C4-2B (cell line): Measurements from ENCODE around the gene PIM3.

Experiments
- H3K27ac ChIP-seq: fragments of 450-650 bp; 2 replicates; pipeline ENCODE4 v1.5.1; 2017
- ZFX ChIP-seq: fragments of 450-650 bp; IDR thresholded peaks from 2 replicates; pipeline ENCODE4 v1.6.1; 2017
- TF ChIP-seq, protein P1 (sequence below): fragments of 450-650 bp; conservative IDR thresholded peaks from 2 replicates; pipeline ENCODE4 v1.5.1; 2017; ENCODE audit warnings: mild to moderate bottlenecking

PIM3 gene

DNA sequence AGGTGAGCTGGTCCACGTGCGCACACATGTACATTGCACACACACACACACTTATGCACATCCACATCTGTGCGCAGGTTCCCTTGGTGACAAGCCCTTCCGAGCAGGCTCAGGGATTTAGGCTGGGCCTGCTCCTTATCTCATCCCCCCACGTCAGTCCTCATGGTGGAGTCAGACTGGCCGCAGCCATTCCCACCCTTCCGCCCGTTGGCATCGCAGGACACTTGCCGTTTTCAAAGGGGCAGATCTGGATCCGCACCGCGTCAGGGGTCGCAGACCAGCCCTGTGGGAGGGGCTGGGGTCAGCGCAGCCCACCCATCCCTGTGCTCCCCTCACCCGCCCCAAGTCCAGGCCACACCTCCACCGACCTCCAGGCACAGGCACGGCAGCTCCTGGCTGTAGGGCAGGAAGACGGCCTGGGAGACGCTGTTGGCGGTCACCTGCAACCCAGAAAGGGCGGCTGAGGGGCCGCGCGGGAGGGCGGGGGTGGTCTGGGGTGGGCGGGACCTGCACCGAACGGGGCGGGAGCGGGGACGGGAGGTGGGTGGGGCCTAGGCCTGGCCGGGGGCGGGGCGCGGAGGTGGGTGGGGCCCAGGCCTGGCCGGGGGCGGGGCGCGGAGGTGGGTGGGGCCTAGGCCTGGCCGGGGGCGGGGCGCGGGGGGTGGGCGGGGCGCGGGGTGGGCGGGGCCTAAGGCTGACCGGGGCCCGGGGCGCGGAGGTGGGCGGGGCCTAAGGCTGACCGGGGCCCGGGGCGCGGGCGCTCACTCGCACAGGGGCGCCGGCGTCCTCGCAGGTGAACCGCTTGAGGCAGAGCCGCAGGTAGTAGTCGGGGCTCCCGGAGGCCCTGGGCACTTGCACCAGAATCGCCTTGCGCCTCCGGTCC is 38.7 kb downstream of the PIM3 start:
- TF ChIP-seq ZFX: no peak
- TF ChIP-seq, protein P1, sequence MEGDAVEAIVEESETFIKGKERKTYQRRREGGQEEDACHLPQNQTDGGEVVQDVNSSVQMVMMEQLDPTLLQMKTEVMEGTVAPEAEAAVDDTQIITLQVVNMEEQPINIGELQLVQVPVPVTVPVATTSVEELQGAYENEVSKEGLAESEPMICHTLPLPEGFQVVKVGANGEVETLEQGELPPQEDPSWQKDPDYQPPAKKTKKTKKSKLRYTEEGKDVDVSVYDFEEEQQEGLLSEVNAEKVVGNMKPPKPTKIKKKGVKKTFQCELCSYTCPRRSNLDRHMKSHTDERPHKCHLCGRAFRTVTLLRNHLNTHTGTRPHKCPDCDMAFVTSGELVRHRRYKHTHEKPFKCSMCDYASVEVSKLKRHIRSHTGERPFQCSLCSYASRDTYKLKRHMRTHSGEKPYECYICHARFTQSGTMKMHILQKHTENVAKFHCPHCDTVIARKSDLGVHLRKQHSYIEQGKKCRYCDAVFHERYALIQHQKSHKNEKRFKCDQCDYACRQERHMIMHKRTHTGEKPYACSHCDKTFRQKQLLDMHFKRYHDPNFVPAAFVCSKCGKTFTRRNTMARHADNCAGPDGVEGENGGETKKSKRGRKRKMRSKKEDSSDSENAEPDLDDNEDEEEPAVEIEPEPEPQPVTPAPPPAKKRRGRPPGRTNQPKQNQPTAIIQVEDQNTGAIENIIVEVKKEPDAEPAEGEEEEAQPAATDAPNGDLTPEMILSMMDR: no peak
- no peak overlapping the region for H3K27ac ChIP-seq

DNA sequence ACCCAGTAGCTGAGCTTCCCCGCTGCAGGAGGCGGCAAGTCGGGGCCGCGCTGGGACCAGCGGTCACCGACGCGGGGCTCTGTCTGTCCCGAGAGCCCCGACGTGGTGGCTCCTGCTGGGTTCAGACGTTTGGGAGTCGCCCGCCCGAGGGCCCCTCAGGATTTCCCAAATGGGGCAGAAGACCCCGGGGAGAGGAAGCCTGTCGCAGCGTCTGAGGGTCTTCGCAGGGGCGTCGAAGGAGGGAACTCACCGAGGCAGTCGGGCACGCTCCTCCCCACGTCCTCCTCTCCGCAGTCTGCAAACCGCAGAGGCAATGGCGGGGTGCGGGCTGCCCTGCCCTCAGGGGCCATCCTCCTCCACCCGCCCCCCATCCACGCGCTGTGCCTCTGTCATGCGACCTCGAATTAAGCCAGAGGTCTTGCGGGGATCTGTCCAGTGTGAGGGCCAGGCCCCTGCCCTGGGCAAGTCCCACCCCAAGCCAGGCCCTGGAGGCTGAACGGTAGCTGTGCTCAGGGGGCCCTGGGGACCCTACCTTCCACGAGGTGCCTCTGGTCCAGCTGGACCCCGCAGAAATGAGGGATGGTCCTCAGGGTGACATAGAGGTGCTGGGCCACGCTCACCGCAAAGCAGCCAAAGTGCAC is 39.5 kb downstream of the PIM3 start:
- no peak overlapping the region for H3K27ac ChIP-seq
- TF ChIP-seq, protein P1: no peak
- TF ChIP-seq ZFX: no peak

DNA sequence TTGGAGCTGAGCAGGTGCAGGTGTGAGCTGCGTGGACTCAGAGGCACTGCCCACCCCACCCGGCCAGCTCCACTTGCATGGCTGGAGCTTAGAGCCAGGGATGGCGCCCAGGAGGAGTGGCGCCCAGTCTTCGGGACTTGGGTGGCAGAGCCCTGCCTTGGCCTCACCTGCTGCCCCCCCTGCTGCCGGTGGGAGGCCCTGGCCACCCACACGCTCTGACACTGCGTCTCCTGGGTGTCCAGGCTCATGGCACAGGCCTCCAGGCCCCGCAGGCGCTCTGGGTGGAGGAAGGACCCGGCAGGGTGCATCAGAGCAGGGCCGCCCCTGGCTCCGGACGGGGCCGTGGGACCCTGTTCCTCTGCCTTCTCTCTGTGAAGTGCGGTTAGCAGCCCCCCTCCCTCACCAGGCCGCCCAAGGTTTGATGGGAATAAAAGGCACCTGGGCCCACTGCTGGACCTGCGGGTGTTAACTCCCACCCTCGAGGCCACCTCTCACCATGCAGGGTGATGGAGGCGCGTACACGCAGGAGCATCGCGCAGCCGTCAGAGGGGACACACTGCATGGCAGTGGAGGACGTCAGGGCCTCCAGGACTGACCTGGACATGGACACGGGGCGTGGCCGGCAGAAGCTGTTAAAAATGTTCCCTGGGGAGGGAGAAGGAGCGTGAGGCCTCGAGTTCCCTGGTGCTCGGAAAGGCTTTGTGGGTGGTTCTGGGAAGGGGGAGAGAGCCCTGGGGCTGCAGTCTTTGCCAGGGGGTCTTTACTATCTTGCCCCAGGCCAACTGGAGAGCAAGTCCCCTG is 40.2 kb downstream of the PIM3 start:
- no peak overlapping the region for H3K27ac ChIP-seq
- no peak for TF ChIP-seq ZFX
- TF ChIP-seq, protein P1: no peak

DNA sequence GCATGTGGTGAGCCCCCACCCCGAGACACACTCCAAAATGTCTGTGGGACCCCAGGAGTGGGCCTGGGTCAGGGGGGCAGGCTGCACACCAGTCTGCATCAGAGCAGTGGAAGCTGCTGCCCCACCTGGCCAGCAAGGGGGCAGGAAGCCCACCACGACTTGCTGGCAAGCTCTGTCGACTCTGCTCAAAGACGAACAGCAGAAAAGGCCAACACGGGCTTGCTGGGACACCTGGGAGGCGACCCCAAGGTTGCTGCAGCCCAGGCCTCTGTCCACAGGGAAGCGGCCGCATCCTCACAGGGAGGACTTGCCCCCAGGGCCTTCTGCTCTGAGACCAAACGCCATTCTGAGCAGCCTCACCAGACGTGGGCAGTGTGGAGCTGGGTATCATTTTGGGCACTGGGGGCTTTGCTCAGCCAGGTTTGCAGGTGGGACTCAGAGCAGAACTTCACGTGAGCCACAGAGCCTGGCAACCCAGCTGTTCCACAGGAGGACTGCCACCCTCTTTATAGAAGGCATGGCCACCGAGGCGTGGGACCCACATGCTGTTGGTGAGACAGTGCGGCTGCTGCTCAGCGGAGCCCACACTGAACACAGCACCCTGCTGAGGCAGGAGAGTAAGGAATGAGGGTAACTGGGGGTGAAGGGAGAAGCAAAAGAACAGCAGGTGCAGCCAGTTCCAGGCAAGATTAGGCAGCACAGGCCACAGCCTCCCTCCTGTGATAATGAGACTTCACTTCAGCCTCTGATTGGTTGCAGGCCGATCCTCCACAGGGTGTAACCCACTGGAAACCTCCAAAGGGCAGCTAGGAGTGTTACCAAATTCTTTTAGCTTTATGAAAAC is 41.0 kb downstream of the PIM3 start:
- no peak overlapping the region for H3K27ac ChIP-seq
- TF ChIP-seq, protein P1: no peak
- no peak for TF ChIP-seq ZFX

DNA sequence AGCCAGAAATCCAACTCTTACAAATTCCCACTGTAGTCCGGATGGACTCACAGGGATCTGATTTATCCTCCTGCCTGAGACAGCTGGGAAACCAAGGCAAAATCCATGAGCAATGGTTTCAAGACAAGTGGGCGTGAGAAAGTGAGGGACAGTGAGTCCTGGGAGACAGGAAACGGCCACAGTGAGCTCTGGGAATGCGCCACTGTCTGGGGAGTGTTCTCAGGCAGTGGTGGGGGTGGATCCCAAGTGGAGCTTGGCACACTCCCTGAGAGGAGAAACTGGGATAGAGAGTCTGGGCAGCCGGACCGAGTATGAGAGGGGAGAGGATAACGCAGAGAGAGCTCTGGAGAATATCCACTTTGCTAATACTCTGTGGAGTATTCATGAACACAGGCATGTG is 42.2 kb downstream of the PIM3 start:
- H3K27ac ChIP-seq: no peak overlapping the region

DNA sequence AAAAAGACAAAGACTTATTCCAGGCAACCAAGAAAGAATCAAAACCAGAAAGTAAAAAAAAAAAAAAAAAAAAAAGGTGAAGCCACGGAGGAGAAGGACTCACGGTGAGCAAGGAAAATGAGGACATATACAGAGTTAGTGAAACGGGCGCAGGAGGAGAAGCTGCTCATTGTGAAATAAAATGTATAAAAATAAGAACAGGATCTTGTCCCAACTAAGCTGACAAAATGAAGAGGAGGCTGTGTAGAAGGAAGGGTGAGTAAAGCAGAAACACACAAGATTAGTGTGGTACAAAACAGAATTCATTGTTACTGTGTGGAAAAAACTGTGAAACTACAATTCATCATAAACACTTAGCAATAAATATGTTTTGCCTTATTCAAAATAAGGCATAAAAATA is 44.3 kb downstream of the PIM3 start:
- TF ChIP-seq ZFX: no peak
- TF ChIP-seq, protein P1: no peak
- H3K27ac ChIP-seq: no peak overlapping the region

More for the DNA sequence above, 42.2 kb downstream of the PIM3 start:
- TF ChIP-seq, protein P1: no peak
- no peak for TF ChIP-seq ZFX
